Kidney epithelial cell (primary cell): ENCODE results near the gene WNT7B. TPM values are rescaled to one million over a fixed set of nuclear protein-coding genes. Genes with fewer than 3 reads are reported as not detected.

Experiments
- DNase-seq: peaks from one replicate; pipeline ENCODE4 v3.0.0-alpha.2; 2010; ENCODE audit warnings: low read depth
- H3K27me3 ChIP-seq: 2 replicates; pipeline ENCODE4 v1.6.0; 2011; ENCODE audit warnings: low read length; ENCODE audit not compliant: control insufficient read depth, insufficient read depth
- H3K36me3 ChIP-seq: 2 replicates; pipeline ENCODE4 v1.5.1; 2011; ENCODE audit warnings: low read length; ENCODE audit not compliant: control insufficient read depth, insufficient read depth
- H3K4me3 ChIP-seq: 2 replicates; pipeline ENCODE4 v1.5.1; 2011; ENCODE audit warnings: low read depth, mild to moderate bottlenecking, control low read depth, low read length
- total RNA-seq: library from RNA; depleted of rRNA; stranded (reverse); fragments of >200 nt; gene quantifications from 2 replicates; pipeline ENCODE4 v1.2.3, GENCODE V29; 2015
- TF ChIP-seq, protein P1 (sequence below): IDR thresholded peaks from 2 replicates; pipeline ENCODE4 v1.5.1; 2011; ENCODE audit warnings: mild to moderate bottlenecking, moderate library complexity, low read length, control low read depth, inconsistent platforms; ENCODE audit not compliant: insufficient read depth, poor library complexity, severe bottlenecking

The WNT7B gene
- total RNA-seq, 1 donor from 2014 or later: 15.3 TPM

DNA sequence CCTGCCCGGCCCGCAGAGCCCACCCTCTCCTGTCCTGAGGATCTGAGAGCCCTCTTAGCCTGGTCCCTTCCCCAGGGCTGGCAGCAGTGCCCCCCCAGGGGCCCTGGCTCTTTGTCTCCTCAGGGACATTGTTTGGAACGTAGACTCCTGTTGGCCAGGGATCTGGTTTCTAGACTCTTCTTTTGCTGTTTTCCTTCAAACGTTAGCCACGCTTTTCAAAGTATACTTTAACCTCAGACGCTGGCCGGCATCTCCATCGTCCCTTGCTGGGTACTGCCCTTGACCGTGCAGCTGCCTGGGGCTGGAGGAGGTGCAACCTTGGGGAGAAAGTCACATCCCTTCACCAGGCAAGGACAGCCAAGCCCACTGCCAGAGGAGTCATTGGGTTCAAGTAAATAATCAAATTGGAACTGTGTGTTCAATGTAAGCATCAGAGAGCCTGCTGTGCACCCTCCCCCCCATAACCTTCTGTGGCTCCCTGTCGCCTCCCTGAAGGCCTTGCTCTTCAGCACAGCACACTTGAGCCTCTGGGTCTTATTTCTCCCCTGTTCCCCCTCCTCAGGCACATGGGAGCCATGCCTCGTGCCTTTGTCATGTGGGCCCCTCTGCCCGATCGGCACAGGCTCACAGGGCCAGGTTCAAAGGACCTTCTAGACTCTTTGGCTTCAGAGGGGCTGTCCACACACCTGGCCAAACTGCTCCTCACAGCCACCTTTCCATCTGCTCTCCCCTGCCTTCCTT is 21.8 kb upstream of the WNT7B start:
- TF ChIP-seq, protein P1, sequence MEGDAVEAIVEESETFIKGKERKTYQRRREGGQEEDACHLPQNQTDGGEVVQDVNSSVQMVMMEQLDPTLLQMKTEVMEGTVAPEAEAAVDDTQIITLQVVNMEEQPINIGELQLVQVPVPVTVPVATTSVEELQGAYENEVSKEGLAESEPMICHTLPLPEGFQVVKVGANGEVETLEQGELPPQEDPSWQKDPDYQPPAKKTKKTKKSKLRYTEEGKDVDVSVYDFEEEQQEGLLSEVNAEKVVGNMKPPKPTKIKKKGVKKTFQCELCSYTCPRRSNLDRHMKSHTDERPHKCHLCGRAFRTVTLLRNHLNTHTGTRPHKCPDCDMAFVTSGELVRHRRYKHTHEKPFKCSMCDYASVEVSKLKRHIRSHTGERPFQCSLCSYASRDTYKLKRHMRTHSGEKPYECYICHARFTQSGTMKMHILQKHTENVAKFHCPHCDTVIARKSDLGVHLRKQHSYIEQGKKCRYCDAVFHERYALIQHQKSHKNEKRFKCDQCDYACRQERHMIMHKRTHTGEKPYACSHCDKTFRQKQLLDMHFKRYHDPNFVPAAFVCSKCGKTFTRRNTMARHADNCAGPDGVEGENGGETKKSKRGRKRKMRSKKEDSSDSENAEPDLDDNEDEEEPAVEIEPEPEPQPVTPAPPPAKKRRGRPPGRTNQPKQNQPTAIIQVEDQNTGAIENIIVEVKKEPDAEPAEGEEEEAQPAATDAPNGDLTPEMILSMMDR: no peak
- no peaks in the 10 kb centered on the region for H3K36me3 ChIP-seq

DNA sequence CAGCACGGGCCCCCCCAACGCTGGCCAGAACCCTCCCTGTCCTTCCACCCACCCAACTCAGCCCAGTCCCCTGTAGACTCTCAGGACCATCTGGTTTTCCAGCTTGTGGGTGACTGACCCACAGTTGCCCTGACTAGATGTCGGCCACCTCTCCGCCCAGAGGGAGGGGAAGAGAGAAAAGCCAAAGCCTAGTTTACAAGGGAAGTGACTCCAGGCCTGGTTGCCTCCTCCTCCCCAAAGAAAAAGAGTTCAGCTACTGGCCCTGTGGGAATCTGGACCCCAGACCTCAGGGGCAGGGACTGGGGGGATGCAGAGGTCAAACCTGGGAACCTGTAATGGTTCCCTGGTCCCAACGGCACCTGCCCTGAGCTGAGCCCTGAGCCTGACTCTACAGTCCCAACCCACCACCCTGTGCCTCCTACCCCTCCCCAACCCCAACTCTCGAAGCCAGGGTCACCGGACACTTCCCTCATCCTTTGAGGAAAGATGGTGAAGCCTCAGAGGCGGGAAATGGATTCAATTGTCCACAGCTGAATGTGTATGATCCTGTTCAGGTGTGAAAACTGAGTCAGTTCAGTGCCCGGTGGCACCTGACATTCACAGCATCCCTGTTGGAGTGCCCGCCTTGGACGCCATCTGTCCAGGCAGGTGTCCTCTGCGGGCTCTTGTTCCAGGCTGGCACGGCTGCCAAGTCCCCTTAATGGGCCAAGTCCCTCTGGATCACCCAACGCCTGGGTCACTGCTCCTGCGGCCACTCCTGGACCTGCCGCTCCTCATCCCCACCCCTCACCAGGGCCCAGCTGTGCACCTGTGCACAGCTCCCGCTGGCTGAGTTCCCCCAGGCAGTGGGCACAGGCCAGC is 21.0 kb upstream of the WNT7B start:
- Histone ChIP-seq H3K36me3 (no peaks in the 10 kb centered on the region), H3K4me3 (no peak overlapping the region), H3K27me3 (no peaks in the 10 kb centered on the region)
- TF ChIP-seq, protein P1: no peak
- DNase-seq: no peak

More for the DNA sequence above, 21.8 kb upstream of the WNT7B start:
- no peaks in the 10 kb centered on the region for H3K27me3 ChIP-seq
- no peak for DNase-seq
- no peak overlapping the region for H3K4me3 ChIP-seq

DNA sequence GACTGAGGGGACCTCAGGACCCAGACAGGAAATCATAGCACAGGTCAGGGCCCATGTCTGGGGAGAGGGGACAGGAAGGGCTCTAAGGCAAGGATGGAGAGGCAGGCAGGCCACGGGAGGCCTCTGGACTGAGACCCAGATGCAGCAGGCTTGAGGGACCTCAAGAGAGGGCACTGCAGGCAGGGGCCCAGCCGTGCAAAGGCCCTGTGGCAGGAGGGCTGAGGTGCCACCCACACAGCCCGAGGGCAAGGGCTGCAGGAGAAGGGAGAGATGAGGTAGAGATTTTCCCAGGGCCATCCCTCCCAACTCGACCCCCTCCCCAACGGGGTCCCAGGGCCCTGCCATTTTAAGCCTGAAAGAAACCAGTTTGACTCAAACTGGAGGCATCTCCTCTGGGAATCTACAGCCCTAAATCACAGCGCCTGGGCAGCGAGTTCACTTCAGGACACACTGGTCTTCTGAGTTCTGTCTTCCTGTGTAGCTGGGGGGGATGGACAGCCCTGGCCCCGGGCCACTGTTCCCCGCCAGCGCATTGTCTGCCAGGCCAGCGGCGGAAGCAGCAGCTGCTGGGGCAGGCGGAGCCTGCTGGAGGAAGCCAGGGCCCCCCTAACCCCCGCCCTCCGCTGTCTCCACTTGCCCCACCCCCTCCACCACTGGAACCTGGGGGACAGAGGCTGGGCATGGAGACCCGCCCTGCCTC is 20.3 kb upstream of the WNT7B start:
- TF ChIP-seq, protein P1: no peak
- Histone ChIP-seq H3K4me3 (no peak overlapping the region), H3K36me3 (no peaks in the 10 kb centered on the region), H3K27me3 (no peaks in the 10 kb centered on the region)
- DNase-seq: peak; percentile 72

DNA sequence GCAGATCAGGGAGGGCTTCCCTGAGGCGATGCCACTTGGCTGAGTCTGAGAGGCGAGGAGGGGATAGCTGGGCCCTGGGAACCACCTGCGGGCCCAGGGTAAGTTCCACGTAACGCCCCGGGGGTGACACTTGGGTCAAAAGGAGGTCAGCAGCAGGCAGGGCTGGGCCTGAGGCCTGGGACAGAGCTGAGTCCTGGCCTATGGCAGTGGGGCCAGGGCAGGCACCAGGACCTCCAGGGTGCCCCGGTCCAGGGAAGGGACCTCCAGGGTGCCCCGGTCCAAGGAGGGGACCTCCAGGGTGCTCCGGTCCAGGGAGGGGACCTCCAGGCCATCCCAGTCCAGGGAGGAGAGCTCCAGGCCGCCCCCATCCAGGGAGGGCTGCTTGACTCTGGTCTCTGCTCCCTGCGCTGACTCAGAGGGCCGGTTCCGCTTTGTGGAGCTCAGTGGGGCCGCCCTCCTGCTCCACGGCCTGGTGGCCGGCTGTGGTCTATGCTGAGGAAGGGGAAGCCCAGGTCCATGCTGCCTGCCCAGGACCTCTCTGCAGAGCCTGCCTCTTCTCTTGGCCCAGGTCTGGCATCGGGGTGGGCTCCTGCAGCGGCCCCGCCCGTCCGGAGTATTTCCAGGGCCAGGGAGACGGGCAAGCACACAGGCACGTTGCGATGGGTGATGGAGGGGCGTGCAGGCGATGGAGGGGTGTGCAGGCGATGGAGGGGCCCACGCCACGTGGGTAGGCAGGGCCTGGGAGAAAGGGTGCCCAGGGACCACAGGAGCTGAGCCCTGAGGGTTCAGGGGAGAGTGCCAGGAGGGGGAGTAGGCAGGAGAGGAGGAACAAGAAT is 19.5 kb upstream of the WNT7B start:
- H3K4me3 ChIP-seq: no peak overlapping the region
- peak; percentile 66 for DNase-seq

More for the DNA sequence above, 19.5 kb upstream of the WNT7B start:
- H3K27me3 ChIP-seq: no peaks in the 10 kb centered on the region
- TF ChIP-seq, protein P1: no peak
- H3K36me3 ChIP-seq: no peaks in the 10 kb centered on the region
